HCT116 (cell line): ENCODE measurements around the gene SNX8. TPM values are rescaled to one million over a fixed set of nuclear protein-coding genes. Genes with fewer than 3 reads are reported as not detected.

ENCODE experiments used
- ATAC-seq: fragments of 200-7000 bp; cut with Tn5 transposase; 2 replicates; pipeline ENCODE4 v1.9.1; 2020; ENCODE audit warnings: mild to moderate bottlenecking, moderate library complexity
- BruUV-seq: library from RNA; stranded (reverse); fragments of 400-500 nt; replicated peaks from 2 replicates; lab custom pipeline; 2021; lab: Mats Ljungman, UMichigan
- CTCF ChIA-PET: fragments of 300-600 bp; sonication (Branson Sonifier 250); formaldehyde crosslinking; loops from one replicate; lab custom pipeline; 2021; ENCODE audit warnings: antibody characterized with exemption; lab: Charles Lee
- POLR2A ChIA-PET: fragments of 300-600, 350-600 bp; sonication (Branson Sonifier 250); formaldehyde crosslinking; loops from one replicate; lab custom pipeline; 2021; ENCODE audit warnings: antibody characterized with exemption; lab: Charles Lee
- RAD21 ChIA-PET, 2 experiments: fragments of 300-600 bp; sonication (Branson Sonifier 250); formaldehyde crosslinking; loops; one replicate each; lab custom pipeline; 2023; ENCODE audit warnings: low total read pairs in 2 of 2; ENCODE audit not compliant: uncharacterized antibody in 2 of 2, unreplicated experiment in 2 of 2, low non-redundant PET in 1 of 2; lab: Charles Lee
- DNase-seq: peaks from one replicate; pipeline ENCODE4 v3.0.0-alpha.2; 2010; ENCODE audit warnings: low read depth, low spot score
- H2AFZ ChIP-seq: fragments of 200-600 bp; shearing (Covaris generic), sonication (generic); 2 replicates; pipeline ENCODE4 v1.6.1; 2017; ENCODE audit warnings: low read depth, mixed run types, mixed read lengths, antibody characterized with exemption, low read length; ENCODE audit not compliant: poor library complexity, severe bottlenecking
- H3K27ac ChIP-seq: 2 replicates; pipeline ENCODE4 v1.5.1; 2012; ENCODE audit warnings: low read depth, low read length
- H3K27me3 ChIP-seq: fragments of 200-600 bp; sonication (generic); 2 replicates; pipeline ENCODE4 v1.6.1; 2016; ENCODE audit warnings: mixed run types, low read length, mixed read lengths; ENCODE audit not compliant: insufficient read depth
- H3K36me3 ChIP-seq, 2 experiments: fragments of 200-500 bp in 1 of 2; fragments of 200-600 bp in 1 of 2; sonication (Bioruptor generic) in 1 of 2; sonication (generic) in 1 of 2; 2 replicates each; pipeline versions ENCODE4 v1.5.1 to v1.6.1; 2014 to 2016; ENCODE audit warnings: low read length in 2 of 2, inconsistent platforms in 1 of 2, mixed read lengths in 1 of 2, mixed run types in 1 of 2; ENCODE audit not compliant: insufficient read depth in 2 of 2, control insufficient read depth in 1 of 2
- H3K4me1 ChIP-seq, 2 experiments: fragments of 200-600 bp in 1 of 2; sonication (generic) in 1 of 2; 2 replicates each; pipeline versions ENCODE4 v1.5.1 to v1.6.1; 2012 to 2017; ENCODE audit warnings: low read length in 2 of 2, inconsistent platforms in 1 of 2, mild to moderate bottlenecking in 1 of 2, mixed read lengths in 1 of 2, mixed run types in 1 of 2, moderate library complexity in 1 of 2; ENCODE audit not compliant: insufficient read depth in 2 of 2, control insufficient read depth in 1 of 2
- H3K4me2 ChIP-seq: fragments of 200-600 bp; sonication (generic); 2 replicates; pipeline ENCODE4 v1.6.1; 2017; ENCODE audit warnings: mixed run types, low read length, mixed read lengths
- H3K4me3 ChIP-seq, 2 experiments: fragments of 200-600 bp in 1 of 2; sonication (generic) in 1 of 2; replicated peaks in 1 of 2; 2 replicates each; pipeline ENCODE4 v1.5.1; 2011 to 2016; ENCODE audit warnings: low read length in 2 of 2, control low read depth in 1 of 2, low read depth in 1 of 2, mild to moderate bottlenecking in 1 of 2, mixed read lengths in 1 of 2, mixed run types in 1 of 2
- H3K79me2 ChIP-seq: fragments of 200-600 bp; sonication (generic); 2 replicates; pipeline ENCODE4 v1.6.1; 2017; ENCODE audit warnings: mild to moderate bottlenecking, mixed run types, low read length, moderate library complexity, mixed read lengths; ENCODE audit not compliant: insufficient read depth
- H3K9ac ChIP-seq: fragments of 200-600 bp; sonication (generic); 2 replicates; pipeline ENCODE4 v1.6.1; 2016; ENCODE audit warnings: low read length, mixed read lengths
- H3K9me2 ChIP-seq: fragments of 200-600 bp; sonication (generic), shearing (Covaris generic); 2 replicates; pipeline ENCODE4 v1.6.1; 2017; ENCODE audit warnings: mixed run types, mild to moderate bottlenecking, moderate library complexity; ENCODE audit not compliant: insufficient read depth
- H3K9me3 ChIP-seq, 2 experiments: fragments of 200-500 bp in 1 of 2; fragments of 200-600 bp in 1 of 2; sonication (Bioruptor generic) in 1 of 2; sonication (generic) in 1 of 2; 2 replicates each; pipeline ENCODE4 v1.6.1; 2014 to 2017; ENCODE audit warnings: low read length in 2 of 2, mixed read lengths in 2 of 2, inconsistent platforms in 1 of 2, low read depth in 1 of 2, mild to moderate bottlenecking in 1 of 2, mixed run types in 1 of 2, moderate library complexity in 1 of 2; ENCODE audit not compliant: control insufficient read depth in 1 of 2, insufficient read depth in 1 of 2
- H4K20me1 ChIP-seq: fragments of 200-600 bp; sonication (generic), shearing (Covaris generic); 2 replicates; pipeline ENCODE4 v1.6.1; 2017; ENCODE audit warnings: mixed run types, mild to moderate bottlenecking, moderate library complexity; ENCODE audit not compliant: insufficient read depth
- CBX3 ChIP-seq: IDR thresholded peaks from 2 replicates; pipeline ENCODE4 v1.6.1; 2012; ENCODE audit warnings: low read depth
- CEBPB ChIP-seq: IDR thresholded peaks from 2 replicates; pipeline ENCODE4 v1.6.1; 2012; ENCODE audit warnings: low read depth
- EGR1 ChIP-seq: IDR thresholded peaks from 2 replicates; pipeline ENCODE4 v1.6.1; 2012; ENCODE audit warnings: low read depth
- ELF1 ChIP-seq: IDR thresholded peaks from 2 replicates; pipeline ENCODE4 v1.6.1; 2012; ENCODE audit warnings: low read depth, borderline replicate concordance
- FOSL1 ChIP-seq: IDR thresholded peaks from 2 replicates; pipeline ENCODE4 v1.6.1; 2012; ENCODE audit warnings: low read depth
- JUND ChIP-seq: IDR thresholded peaks from 2 replicates; pipeline ENCODE4 v1.6.1; 2012
- MAX ChIP-seq: IDR thresholded peaks from 2 replicates; pipeline ENCODE4 v1.6.1; 2012
- POLR2AphosphoS5 ChIP-seq: IDR thresholded peaks from 2 replicates; pipeline ENCODE4 v1.6.1; 2011; ENCODE audit warnings: mild to moderate bottlenecking, low read depth, low read length, moderate library complexity
- RAD21 ChIP-seq: IDR thresholded peaks from 2 replicates; pipeline ENCODE4 v1.6.1; 2012; ENCODE audit warnings: low read depth, mild to moderate bottlenecking
- SIN3A ChIP-seq: IDR thresholded peaks from 2 replicates; pipeline ENCODE4 v1.6.1; 2012; ENCODE audit warnings: low read depth
- SP1 ChIP-seq: IDR thresholded peaks from 2 replicates; pipeline ENCODE4 v1.6.1; 2012; ENCODE audit warnings: low read depth
- SRF ChIP-seq: IDR thresholded peaks from 2 replicates; pipeline ENCODE4 v1.6.1; 2012; ENCODE audit warnings: low read depth
- TCF7L2 ChIP-seq: IDR thresholded peaks from 2 replicates; pipeline ENCODE4 v1.7.0; 2011; ENCODE audit warnings: borderline replicate concordance, inconsistent platforms; ENCODE audit not compliant: insufficient read depth, insufficient read length; ENCODE audit errors: extremely low read depth
- ZFX ChIP-seq: fragments of 450-650 bp; IDR thresholded peaks from 2 replicates; pipeline ENCODE4 v1.6.1; 2017
- ZNF274 ChIP-seq: fragments of 200-500 bp; sonication (Bioruptor generic); IDR thresholded peaks from 2 replicates; pipeline ENCODE4 v1.6.1; 2014; ENCODE audit warnings: mild to moderate bottlenecking, low read depth, low read length, inconsistent platforms
- intact Hi-C: fragments of 100-400 bp; cut with micrococcal nuclease; formaldehyde crosslinking; loops from 2 replicates; pipeline ENCODE4 v1.10.0; 2022
- total RNA-seq: library from RNA; stranded (reverse); gene quantifications from one replicate; pipeline ENCODE4 v1.2.1, GENCODE V29; 2021; ENCODE audit not compliant: unreplicated experiment
- TF ChIP-seq, protein P1 (sequence below): IDR thresholded peaks from 2 replicates; pipeline ENCODE4 v1.6.1; 2012

Gene SNX8
- total RNA-seq, 1 experiment from 2014 or later, result 41.7 TPM

DNA sequence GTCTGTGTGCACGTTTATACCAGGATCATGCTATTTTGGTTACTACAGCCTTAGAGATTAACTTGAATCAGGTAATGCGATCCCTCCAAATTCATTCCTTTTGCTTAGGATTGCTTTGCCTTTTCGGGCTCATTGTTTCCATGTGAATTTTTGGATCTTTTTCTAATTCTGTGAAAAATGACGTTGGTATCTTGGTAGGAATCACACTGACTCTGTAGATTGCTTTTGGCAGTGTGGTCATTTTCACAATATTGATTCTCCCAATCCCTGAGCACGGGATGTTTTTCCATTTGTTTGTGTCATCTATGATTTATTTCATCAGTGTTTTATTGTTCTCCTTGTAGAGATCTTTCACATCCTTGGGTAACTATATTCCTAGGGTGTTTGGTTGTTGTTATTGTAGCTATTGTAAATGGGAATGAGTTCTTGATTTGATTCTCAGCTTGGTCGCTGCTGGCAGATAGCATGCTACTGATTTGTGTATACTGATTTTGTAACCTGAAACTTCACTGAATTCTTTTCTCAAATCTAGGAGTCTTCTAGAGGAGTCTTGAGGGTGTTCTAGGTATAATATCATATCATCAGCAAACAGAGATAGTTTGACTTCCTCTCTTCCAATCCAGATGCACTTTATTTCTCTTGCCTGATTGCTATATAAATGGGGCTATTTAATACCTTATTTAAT is 18.2 kb downstream of the SNX8 start:
- no peak for TF ChIP-seq POLR2AphosphoS5
- TF ChIP-seq SP1, result no peak
- no peak for TF ChIP-seq SRF
- TF ChIP-seq RAD21, result no peak
- TF ChIP-seq CEBPB, result no peak
- TF ChIP-seq, protein P1, sequence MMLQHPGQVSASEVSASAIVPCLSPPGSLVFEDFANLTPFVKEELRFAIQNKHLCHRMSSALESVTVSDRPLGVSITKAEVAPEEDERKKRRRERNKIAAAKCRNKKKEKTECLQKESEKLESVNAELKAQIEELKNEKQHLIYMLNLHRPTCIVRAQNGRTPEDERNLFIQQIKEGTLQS, result no peak
- TF ChIP-seq ZFX, result no peak
- no peak for TF ChIP-seq TCF7L2
- TF ChIP-seq EGR1, result no peak
- TF ChIP-seq SIN3A, result no peak
- no peak for TF ChIP-seq ZNF274
- TF ChIP-seq, all 23 proteins: peak for 0
- H2AFZ ChIP-seq, result no peak overlapping the region
- no TSS peak for BruUV-seq
- RAD21 ChIA-PET, result no interaction called here
- H3K27ac ChIP-seq, result no peak overlapping the region
- H3K79me2 ChIP-seq, result peaks cover 41% of the 10 kb centered on the region
- POLR2A ChIA-PET, result no interaction called here
- intact Hi-C loops, result no loop called here
- CTCF ChIA-PET, result no interaction called here
- H3K36me3 ChIP-seq, result no peaks in the 10 kb centered on the region
- 0 out of 2 replicates have a peak, but pooled peaks cover 3% of the 10 kb centered on the region for H4K20me1 ChIP-seq
- no peaks in the 10 kb centered on the region for H3K9me2 ChIP-seq
- peaks cover 3 to 15% of the 10 kb centered on the region in 2 experiments; a peak in 3 of 4 replicates for H3K4me1 ChIP-seq
- H3K9me3 ChIP-seq, result no peaks in the 10 kb centered on the region
- ATAC-seq (no peak), DNase-seq (no peak)
- H3K4me3 ChIP-seq, result no peak overlapping the region
- H3K4me2 ChIP-seq, result no peak overlapping the region
- H3K27me3 ChIP-seq, result no peaks in the 10 kb centered on the region
- no peak overlapping the region for H3K9ac ChIP-seq

DNA sequence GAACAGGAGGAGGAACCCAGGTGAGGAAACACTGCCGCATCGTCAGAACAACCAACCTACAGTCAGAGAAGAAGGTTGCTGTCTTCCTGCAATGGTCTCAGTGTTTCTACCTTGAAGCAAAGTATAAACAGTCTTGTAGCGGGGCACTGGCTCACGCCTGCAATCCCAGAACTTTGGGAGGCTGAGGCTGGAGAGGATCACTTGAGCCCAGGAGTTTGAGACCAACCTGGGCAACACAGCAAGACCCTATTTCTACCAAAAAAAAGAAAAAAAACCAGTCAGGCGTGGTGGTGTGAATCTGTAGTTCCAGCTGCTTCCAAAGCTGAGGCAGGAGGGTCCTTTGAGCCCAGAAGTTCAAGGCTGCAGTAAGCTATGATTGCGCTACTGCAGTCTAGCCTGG is 23.4 kb downstream of the SNX8 start:
- peaks cover 21% of the 10 kb centered on the region for H3K79me2 ChIP-seq
- DNase-seq (no peak), ATAC-seq (no peak)
- no peak overlapping the region for H3K9ac ChIP-seq
- no TSS peak for BruUV-seq
- no peaks in the 10 kb centered on the region for H3K4me1 ChIP-seq
- no peak overlapping the region for H2AFZ ChIP-seq
- H4K20me1 ChIP-seq, result no peaks in the 10 kb centered on the region
- H3K9me2 ChIP-seq, result no peaks in the 10 kb centered on the region
- H3K27ac ChIP-seq, result no peak overlapping the region
- no peak for TF ChIP-seq CEBPB
- TF ChIP-seq MAX, result no peak
- TF ChIP-seq ELF1, result no peak
- no peak for TF ChIP-seq CBX3
- TF ChIP-seq FOSL1, result no peak
- TF ChIP-seq SIN3A, result no peak
- TF ChIP-seq SP1, result no peak
- no peak for TF ChIP-seq POLR2AphosphoS5
- TF ChIP-seq JUND, result no peak
- no peaks in the 10 kb centered on the region for H3K27me3 ChIP-seq
- H3K4me3 ChIP-seq, result no peak overlapping the region
- POLR2A ChIA-PET, result no interaction called here
- intact Hi-C loops, result no loop called here
- RAD21 ChIA-PET, result no interaction called here
- CTCF ChIA-PET, result no interaction called here
- no peaks in the 10 kb centered on the region for H3K9me3 ChIP-seq
- H3K36me3 ChIP-seq, result no peaks in the 10 kb centered on the region
- no peak overlapping the region for H3K4me2 ChIP-seq
